ENCODE measurements around the gene CSNK2A2.

The CSNK2A2 gene

DNA sequence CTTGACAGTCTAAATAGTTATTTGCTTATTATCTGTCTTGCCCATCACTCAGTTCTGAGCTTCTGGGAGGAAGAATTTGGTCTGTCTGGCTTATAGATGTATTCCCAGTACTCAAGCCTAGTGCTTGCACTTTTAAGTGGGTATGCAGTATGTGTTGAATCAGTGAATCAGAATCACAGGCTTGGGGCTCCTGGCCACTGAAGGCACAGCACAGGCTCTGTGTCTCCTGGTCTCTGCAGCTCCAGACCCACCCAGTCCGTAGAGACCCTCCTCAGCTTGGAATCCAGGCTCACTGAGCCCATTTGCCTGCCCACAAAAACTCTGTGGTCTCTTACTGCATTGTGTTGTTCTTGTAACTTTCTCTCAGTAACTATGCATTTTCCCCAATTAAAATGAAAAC lies 49.4 kb downstream of the CSNK2A2 start:
- DNase-seq (ENCODE audit: insufficient read length, low spot score) (no peak), FAIRE-seq (no peak)
- TF ChIP-seq POLR2A (IDR thresholded peaks at IDR 0.05; ENCODE audit: low read depth, low read length), result no peak

DNA sequence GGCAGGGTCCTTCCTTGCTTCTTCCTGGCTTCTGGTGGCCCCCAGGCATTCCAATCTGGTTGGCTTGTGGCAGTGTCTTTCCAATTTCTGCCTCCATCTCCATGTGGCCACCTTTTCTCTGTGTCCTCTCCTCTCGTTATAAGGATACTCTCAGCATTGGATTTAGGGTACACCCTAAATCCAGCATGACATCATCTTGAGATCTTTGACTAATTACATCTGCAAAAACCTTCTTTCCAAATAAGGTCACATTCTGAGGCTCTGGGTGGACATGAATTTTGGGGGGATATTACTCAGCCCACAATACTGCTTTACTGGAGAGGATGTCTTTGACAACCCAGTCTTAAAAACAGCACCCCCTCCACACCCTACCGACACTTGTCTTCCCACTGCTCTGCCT lies 49.8 kb downstream of the CSNK2A2 start:
- no peak for DNase-seq (ENCODE audit: insufficient read length, low spot score)
- no peak for FAIRE-seq
- TF ChIP-seq POLR2A (IDR thresholded peaks at IDR 0.05; ENCODE audit: low read depth, low read length), result no peak

- FAIRE-seq, result no peak
- no peak for DNase-seq (ENCODE audit: insufficient read length, low spot score)
- TF ChIP-seq POLR2A (IDR thresholded peaks at IDR 0.05; ENCODE audit: low read depth, low read length), result no peak
These were observed 59.1 kb downstream of the CSNK2A2 start for GRCh38 chr16:58138852-58139251.

- no peak for FAIRE-seq
- DNase-seq (ENCODE audit: insufficient read length, low spot score), result no peak
- no peak for TF ChIP-seq POLR2A (IDR thresholded peaks at IDR 0.05; ENCODE audit: low read depth, low read length)
These were observed 60.3 kb downstream of the CSNK2A2 start for GRCh38 chr16:58137581-58137980.

DNA sequence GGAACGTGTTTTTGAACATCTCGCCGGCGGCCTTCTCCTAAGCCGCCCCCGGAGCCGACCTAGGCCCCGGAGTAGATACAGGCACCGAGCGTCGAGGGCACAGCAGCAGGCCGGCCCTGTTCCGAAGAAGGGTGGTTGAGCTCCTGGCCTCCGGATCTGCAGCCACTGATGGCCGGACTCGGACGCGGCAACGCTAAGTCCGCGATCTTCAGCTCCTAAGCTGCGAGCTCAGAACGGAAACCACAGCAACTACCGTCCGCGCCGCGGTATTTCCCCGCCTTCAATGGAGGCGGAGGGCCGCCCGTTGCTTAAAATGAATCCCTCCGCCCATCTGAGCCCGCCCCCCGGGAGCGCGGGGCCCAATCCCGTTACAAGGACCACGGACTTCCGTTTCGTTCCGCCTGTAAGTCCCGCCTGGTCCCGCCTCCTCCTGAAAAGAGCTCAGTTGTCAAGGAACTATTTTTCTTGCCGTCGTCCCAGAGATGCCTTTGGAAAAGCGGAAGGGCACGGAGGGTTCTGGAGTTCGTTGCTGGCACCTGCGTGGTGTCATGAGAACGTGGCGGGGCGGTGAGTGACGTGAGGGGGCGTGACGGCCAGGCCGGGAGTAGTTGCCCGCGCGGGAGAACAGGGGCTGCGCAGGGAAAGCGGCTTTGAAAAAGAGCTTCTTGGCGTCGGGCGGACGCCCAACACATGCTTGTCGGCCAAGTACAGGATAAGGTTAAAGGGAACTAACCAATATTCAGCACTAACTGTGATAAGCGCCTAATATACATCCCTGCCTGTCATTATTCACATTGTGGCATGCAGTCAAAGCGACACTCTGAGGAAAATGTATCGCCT lies 68.6 kb downstream of the CSNK2A2 start, which contains the start of gene CFAP20:
Gene CFAP20 (minus strand): TSS at position 285 of the 840 bp plus-strand sequence. CDS start 266 bp downstream, at position 19.
- DNase-seq (ENCODE audit: insufficient read length, low spot score) (peak; percentile 88), FAIRE-seq (peak; percentile 92)
- peak; percentile 91 for TF ChIP-seq POLR2A (IDR thresholded peaks at IDR 0.05; ENCODE audit: low read depth, low read length)

GRCh38 chr16:58128711-58129096 lies 69.2 kb downstream of the CSNK2A2 start:
- no peak for TF ChIP-seq POLR2A (IDR thresholded peaks at IDR 0.05; ENCODE audit: low read depth, low read length)
- no peak for DNase-seq (ENCODE audit: insufficient read length, low spot score)
- no peak for FAIRE-seq

DNA sequence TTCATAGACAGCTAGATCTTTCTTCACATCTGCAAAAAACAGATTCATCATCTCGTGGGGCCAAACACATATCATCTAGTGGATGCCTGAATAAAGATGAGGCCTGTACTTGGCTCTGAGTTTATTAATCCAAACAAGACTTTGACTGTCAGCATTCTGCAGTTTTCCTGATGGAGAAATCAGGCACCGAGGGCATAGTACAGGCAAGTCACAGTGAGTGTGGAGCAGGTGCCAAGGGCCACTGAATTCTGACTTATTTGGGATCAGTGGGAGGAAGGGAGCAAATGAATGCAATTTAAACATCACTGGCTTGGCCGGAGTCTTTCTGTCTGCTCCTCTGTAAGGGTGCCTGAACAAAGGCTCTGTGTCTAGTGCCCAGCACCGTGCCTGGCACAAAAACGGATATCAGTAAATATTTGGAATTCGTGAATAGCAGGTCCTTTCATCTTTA lies 69.7 kb downstream of the CSNK2A2 start:
- no peak for TF ChIP-seq POLR2A (IDR thresholded peaks at IDR 0.05; ENCODE audit: low read depth, low read length)
- DNase-seq (ENCODE audit: insufficient read length, low spot score) (no peak), FAIRE-seq (no peak)

DNA sequence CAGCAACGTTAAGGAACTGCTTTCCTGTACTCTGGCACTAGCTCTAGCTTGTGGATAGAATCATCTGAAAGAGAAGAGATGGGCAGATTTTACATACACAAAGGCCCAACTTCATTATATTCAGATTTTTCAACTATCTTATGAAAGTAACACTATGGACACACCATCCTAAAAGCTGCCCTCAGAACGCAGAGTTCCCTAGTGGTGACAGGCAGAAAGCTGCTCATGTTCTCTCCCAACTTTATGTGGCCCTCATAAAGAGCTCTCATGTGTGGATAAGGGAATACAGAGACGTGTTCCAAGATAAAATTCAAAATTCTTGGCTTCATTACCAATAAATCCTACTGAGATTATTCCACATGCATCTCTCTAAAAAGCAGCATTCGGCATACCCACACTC lies 70.3 kb downstream of the CSNK2A2 start:
- DNase-seq (ENCODE audit: insufficient read length, low spot score) (no peak), FAIRE-seq (no peak)
- TF ChIP-seq POLR2A (IDR thresholded peaks at IDR 0.05; ENCODE audit: low read depth, low read length), result no peak

- FAIRE-seq (no peak), DNase-seq (ENCODE audit: insufficient read length, low spot score) (no peak)
- TF ChIP-seq POLR2A (IDR thresholded peaks at IDR 0.05; ENCODE audit: low read depth, low read length), result no peak
These were observed 70.8 kb downstream of the CSNK2A2 start for GRCh38 chr16:58127033-58127556.

DNA sequence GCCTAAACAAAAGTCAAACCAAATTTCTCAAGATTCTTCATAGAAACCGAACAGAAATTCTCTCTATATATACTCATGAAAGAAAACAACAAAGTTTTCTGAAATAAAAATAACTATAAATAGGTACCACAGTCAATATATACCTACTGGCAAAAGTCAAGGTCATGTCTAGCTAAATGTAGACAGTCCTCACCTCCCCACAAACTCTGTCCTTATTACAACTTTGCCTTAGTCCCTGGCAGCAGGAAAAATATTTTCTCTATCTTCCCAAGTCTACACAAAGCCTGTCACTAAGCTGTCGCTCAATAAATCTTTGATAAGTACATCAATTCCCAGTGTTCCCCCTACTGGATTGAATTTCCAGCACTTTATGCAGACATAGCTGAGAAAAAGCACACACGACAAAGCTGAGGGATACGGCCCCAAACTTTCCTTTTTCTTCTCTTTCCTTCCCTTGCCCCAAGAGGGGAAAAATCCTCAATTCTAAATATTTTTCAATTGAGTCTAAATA lies 71.4 kb downstream of the CSNK2A2 start:
- FAIRE-seq (no peak), DNase-seq (ENCODE audit: insufficient read length, low spot score) (no peak)
- no peak for TF ChIP-seq POLR2A (IDR thresholded peaks at IDR 0.05; ENCODE audit: low read depth, low read length)

- DNase-seq (ENCODE audit: insufficient read length, low spot score) (no peak), FAIRE-seq (no peak)
- no peak for TF ChIP-seq POLR2A (IDR thresholded peaks at IDR 0.05; ENCODE audit: low read depth, low read length)
These were observed 72.0 kb downstream of the CSNK2A2 start for GRCh38 chr16:58125781-58126335.

- DNase-seq (ENCODE audit: insufficient read length, low spot score), result no peak
- TF ChIP-seq POLR2A (IDR thresholded peaks at IDR 0.05; ENCODE audit: low read depth, low read length), result no peak
- no peak for FAIRE-seq
These were observed 72.9 kb downstream of the CSNK2A2 start for GRCh38 chr16:58125041-58125440.

GRCh38 chr16:58124601-58124915 lies 73.3 kb downstream of the CSNK2A2 start:
- TF ChIP-seq POLR2A (IDR thresholded peaks at IDR 0.05; ENCODE audit: low read depth, low read length), result no peak
- FAIRE-seq (no peak), DNase-seq (ENCODE audit: insufficient read length, low spot score) (no peak)

GRCh38 chr16:58123896-58124600 lies 73.9 kb downstream of the CSNK2A2 start:
- TF ChIP-seq POLR2A (IDR thresholded peaks at IDR 0.05; ENCODE audit: low read depth, low read length), result no peak
- FAIRE-seq (no peak), DNase-seq (ENCODE audit: insufficient read length, low spot score) (no peak)

Data from H54 (cell line).